Inflammatory macrophage (primary cell): Measurements from ENCODE around the gene STK38L.

ENCODE experiments used
- DNase-seq, 2 donors: peaks; one replicate each; pipeline ENCODE4 v3.0.0-alpha.2; 2020 to 2022
- total RNA-seq, 18 experiments: gene quantifications; one replicate each; lab custom pipeline; 2026; ENCODE audit warnings: mixed read lengths in 6 of 18, inconsistent platforms in 2 of 18; lab: John Stamatoyannopoulos, UW

STK38L gene
- 15.6 to 122 (median 45.6) reads per million in 18 experiments for total RNA-seq

DNA sequence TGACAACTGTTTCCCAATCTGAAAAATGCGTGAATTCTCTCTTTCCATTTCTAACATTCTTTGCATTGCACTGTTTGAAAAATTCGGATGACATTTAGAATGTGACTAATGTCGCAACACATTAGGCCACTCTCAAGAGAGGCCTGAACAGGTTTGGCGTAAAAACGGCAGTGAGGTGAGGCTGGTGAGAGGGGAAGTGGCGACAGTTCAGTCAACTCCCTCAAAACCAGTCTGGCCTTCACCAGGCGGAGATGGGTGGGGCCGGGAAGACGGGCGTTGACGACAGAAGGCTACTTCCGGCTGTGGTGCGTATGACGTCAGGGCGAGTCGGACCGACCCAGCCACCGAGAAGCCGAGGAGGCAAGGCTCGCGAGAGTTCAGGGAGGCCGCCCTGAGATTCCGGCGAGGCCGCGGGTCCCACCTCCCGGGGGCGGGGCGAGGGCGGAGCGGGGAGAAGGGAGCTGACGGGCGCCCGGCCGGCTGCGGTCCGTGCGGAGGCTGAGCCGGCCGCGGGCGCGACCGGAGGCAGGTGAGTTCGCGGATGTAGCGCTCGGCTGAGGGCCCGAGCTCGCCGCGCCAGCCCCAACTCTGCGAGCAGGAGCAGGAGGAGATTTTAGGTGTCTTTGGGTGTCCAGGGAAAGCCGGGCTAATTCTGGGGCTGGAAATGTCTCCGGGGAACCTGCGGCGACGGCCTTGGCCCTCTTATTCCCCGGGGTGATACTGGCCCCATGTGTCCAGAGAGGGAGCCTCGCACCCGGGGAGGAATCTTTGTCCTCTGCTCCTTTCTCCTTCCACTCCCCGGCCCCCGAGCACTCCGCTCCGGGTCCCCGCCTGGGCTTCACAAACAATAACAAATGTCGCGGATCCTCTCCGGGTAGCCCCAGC is at the start of gene STK38L:
TSS of gene STK38L (plus strand) at position 483 of the 885 bp plus-strand sequence. CDS start 53,435 bp downstream, outside the sequence.
- DNase-seq: peak; percentile 98

DNA sequence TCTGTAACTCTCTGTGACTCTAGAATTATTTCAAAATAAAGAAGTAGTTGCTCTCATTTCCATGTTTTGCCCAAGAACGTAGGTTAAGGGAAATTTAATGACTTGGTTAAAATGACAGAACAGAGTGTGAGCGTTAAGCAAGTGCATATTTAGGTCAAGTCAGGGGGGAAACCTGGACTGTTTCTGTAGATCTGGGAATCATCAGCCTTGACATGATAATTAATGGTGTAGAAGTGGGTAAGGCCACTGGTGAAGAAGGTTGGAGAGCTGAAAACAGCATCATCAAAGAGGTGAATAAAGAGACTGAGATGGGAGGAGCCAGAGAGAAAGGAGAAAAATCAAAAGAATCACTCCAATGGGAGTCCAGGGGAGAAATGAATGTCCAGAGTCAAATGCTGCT is 49.4 kb upstream of the STK38L start:
- DNase-seq: no peak

DNA sequence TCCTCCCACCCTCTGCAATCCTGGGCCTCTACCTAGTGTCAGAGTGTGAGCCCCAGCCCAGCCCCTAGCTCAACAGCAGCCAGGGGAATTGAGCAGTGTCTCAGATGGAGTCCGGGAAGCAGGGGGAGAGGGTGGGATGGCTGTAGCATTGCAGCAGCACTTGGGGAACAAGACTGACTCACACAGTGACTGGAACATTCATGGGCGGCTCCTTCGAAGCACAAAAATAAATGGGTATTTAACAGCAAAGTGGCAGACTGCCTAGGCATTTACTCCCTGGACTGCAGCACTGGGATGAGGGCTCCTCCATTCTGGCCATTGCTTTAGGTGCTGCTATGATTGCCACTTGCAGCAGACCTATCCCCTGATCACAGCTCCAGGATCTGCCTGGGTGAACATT is 46.0 kb upstream of the STK38L start:
- no peak for DNase-seq

GRCh38 chr12:27199638-27200300 is 44.3 kb upstream of the STK38L start:
- no peak for DNase-seq

DNA sequence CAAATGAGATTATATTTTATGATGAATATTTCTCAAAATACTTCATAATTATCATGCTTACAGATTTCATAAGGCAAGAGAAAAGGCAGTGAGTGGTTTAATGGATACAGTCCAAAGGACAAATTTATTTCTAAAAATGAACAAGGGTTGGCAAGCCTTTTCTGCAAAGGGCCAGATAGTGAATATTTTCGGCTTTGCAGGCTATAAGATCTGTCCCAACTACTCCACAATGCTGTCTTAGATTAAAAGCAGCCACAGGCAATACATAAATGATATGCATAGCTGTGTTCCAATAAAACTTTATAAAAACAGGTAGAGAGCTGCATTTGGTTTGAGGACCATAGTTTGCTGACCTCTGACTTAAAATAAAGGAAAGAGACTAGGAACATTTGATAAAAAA is 42.9 kb upstream of the STK38L start:
- DNase-seq: no peak

DNA sequence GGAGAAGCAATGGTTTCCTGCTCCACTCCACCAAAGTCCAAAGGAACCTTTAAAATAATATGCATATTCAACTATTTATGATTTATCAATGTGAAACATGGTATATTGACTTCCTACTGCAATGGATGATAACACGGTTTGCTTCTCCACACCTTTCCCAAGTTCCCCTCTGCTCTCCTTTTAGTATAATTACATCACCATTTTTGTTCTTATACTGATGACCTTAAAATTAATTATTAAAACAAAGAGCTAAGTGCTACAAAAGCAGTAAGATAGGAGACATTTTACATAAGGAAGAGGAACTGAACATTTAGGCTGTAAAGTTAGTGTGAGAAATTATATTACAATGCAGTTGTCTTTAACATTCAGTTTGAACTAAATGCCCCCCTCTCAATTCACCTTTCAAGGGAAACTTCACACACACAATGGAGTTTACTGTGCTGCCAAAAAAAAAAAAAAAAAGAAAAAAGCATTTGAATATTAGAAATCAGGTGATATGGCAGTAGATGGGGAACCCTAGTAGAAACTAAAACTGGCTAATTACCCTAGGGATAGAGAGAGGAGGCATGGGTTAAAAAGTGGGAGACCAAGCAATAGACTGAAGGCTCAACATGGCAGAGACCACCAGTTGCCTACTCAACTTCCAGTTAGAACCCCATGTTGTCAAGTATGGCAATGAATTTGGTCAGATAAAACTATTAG is 37.1 kb upstream of the STK38L start:
- no peak for DNase-seq

DNA sequence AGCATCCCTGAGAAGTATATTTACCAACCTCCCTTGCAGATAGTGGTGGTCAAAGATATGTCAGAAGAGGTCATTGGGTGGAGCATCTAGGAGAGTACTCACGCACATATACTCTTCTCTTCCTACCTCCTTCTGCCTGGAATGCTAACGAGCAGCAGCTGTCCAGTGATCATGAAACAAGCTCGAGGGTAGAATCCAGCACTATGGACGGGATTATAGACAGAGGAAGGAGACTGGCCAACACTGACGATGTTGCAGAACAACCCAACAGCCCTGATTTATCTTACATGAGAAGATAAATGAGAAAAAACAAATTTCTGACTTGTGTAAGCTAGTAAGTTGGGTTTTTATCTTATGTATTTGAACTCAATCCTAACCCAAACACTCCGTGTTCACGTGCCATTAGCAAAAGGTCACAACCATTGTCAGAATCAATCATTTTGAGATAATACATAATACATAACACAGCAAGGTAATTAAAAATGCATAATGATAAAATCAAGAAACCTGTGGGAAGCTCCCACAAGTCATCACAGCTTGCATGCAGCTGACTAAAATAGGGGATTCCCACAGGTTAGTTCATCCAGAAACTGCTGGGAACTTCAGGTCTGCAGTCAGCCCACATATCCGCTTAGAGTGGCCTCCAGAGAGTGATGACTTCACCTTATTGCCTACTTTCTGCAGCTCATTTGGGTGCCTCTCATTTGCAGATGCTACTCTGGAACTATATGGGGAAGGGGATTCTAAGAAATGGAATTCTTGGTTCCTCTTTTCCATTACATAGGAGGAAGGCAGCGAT is 36.3 kb upstream of the STK38L start:
- peak in 1 of 2 donors; percentile 42 for DNase-seq

DNA sequence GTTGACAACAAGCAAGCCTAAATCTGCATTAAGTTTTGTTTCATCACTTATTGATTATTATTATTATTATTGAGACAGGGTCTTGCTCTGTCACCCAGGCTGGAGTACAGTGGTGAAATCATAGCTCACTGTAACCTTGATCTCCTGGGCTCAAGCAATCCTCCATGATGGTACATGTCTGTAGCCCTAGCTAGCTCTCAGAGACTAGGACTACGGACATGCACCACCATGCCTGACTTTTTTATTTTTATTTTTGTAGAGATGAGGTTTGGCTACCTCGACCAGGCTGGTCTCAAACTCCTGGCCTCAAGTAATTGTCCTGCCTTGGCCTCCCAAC is 35.7 kb upstream of the STK38L start:
- DNase-seq: no peak

GRCh38 chr12:27209257-27209910 is 34.7 kb upstream of the STK38L start:
- DNase-seq: no peak

GRCh38 chr12:27210187-27210586 is 33.9 kb upstream of the STK38L start:
- DNase-seq: no peak

DNA sequence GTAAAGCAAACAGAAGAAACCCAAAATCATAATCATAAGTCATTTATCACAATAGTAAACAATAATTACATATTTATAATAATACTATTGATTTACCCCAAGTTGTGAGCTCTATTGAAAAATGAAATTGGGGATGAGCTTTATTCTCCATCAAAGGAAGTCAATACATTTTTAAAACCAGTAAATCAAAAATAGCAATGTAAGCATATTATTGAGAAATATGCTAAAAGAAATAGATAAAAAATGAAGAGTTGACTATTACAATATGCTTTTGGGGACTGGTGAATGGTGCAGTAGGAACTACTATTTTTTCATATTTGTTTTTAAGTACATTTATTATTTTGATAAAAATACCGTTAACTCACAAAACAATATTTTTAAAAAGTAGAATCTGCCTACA is 31.2 kb upstream of the STK38L start:
- no peak for DNase-seq

- no peak for DNase-seq
Measured at GRCh38 chr12:27213304-27213703, 30.8 kb upstream of the STK38L start.

DNA sequence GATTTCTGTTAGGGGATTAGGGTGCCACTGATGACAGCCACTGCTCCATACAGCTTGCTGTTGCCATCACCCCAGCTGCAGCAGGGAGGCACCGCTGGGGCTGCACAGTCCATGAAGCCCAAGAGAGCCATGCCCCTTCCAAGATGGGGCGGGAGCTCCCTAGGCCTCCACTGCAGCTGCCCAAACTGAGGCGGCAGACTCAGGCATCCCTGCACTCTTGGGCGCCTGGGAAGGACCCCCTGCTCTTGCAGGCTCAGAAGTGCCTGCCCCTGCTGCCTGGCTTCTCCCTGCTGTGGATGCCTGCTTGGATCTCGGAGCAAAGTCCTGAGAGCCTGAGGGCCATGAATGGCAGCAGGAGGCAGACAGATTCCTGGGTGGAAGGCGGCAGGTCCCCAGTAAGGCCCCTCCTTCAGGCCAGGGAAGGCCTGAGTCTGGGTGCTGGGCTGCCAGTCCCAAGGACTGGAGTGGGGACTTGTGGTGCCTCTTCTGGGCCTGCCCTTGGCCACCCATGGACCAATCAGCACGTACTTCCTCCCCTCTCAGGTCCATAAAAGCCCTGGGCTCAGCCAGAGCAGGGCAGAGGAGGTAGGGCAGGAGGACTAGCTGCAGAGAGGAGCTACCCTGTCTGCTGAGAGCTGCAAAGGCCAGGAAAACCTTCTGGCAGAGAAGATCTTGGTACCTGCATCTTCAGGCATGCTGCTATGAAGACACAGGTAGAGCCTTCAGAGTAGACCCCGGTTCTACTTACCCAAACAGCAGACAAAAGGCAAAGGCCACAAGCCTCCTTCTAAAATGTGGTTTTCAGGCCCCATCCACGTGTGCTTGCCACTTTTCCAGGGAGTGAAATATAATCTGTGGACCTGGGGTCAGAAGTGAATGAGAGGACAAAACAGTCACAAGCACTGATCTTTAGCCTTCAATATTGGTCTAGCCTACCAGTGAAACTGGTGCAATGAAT is 30.0 kb upstream of the STK38L start:
- no peak for DNase-seq

GRCh38 chr12:27217590-27217989 is 26.5 kb upstream of the STK38L start:
- DNase-seq: no peak

DNA sequence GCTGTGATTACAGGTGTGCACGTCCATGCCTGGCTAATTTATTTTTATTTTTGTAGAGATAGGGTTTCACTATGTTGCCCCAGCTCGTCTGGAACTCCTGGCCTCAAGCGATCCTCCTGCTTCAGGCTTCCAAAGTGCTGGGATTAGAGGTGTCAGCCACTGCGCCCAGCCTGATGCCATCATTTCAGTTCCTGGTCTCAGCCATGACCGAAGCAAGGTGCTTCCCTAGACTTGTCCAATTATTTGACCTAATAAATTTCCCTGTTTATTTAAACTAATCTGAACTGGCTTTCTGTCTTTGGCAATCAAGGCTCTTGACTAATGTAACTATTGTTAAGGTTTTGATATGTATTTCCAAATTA is 24.4 kb upstream of the STK38L start:
- no peak for DNase-seq

- no peak for DNase-seq
Measured at GRCh38 chr12:27220055-27220987, 23.8 kb upstream of the STK38L start.

DNA sequence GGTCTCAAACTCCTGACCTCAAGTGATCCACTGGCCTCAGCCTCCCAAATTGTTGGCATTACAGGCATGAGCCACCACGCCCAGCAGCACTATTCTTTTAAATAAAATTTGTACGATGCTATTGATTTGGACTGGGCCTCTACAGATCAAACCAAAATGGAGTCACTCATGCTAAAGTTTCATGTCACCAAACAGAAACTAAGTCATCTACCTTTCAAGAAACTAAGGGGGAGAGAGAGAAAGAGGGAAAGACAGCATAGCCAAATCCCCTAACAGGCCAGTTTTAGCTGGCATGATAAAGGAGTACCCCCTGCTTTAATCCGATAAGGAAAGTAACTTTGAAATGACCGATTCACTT is 23.1 kb upstream of the STK38L start:
- no peak for DNase-seq

GRCh38 chr12:27221625-27222387 is 22.3 kb upstream of the STK38L start:
- peak; percentile 38 to 61 for DNase-seq

- no peak for DNase-seq
Measured at GRCh38 chr12:27226407-27226929, 17.6 kb upstream of the STK38L start.
